PFSK-1 (cell line): Measurements from ENCODE around the gene ANKRD37.

ENCODE experiments used
- FOXP2 ChIP-seq: optimal IDR thresholded peaks from 2 replicates; pipeline ENCODE3; 2011; ENCODE audit warnings: borderline replicate concordance, control low read depth, inconsistent platforms; ENCODE audit not compliant: insufficient read depth; ENCODE audit errors: extremely low read length, extremely low read depth
- POLR2AphosphoS5 ChIP-seq: IDR thresholded peaks from 2 replicates; pipeline ENCODE4 v1.6.1; 2012; ENCODE audit warnings: low read depth, mild to moderate bottlenecking, control low read depth, low read length, moderate library complexity
- SIN3A ChIP-seq: IDR thresholded peaks from 2 replicates; pipeline ENCODE4 v1.6.1; 2012; ENCODE audit warnings: mild to moderate bottlenecking, low read length, moderate library complexity, borderline replicate concordance; ENCODE audit not compliant: insufficient read depth
- TAF1 ChIP-seq: IDR thresholded peaks from 2 replicates; pipeline ENCODE4 v1.6.1; 2012; ENCODE audit warnings: low read length, control low read depth, borderline replicate concordance; ENCODE audit not compliant: insufficient read depth
- TF ChIP-seq, protein P1 (sequence below), 2 experiments: IDR thresholded peaks; 2 replicates each; pipeline versions ENCODE4 v1.6.1 to v1.8.0; 2011 to 2012; ENCODE audit warnings: low read depth in 2 of 2, low read length in 2 of 2, control low read depth in 1 of 2, inconsistent platforms in 1 of 2, mild to moderate bottlenecking in 1 of 2, moderate library complexity in 1 of 2; ENCODE audit not compliant: insufficient read depth in 1 of 2

Gene ANKRD37

DNA sequence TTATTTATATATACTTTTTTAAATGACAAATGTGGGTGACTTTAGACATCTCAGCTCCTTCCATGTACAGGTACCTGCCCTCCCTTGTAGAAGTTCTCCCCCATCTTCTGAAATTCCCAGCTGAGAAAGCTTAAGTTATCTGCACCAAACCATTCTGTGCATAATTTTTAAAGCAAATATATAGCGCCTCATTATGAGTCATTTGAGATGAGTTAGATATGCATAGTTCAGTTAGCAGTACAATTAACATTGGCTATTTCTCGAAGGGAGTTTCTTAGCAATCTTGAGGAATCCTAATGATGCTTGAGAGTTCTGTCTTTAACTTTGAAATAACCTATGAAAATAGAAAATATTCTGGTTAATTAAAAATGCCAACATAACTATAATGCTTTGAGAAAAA lies 48.6 kb downstream of the ANKRD37 start:
- TF ChIP-seq POLR2AphosphoS5 (no peak), SIN3A (no peak), FOXP2 (no peak), TAF1 (no peak)
- TF ChIP-seq, protein P1, sequence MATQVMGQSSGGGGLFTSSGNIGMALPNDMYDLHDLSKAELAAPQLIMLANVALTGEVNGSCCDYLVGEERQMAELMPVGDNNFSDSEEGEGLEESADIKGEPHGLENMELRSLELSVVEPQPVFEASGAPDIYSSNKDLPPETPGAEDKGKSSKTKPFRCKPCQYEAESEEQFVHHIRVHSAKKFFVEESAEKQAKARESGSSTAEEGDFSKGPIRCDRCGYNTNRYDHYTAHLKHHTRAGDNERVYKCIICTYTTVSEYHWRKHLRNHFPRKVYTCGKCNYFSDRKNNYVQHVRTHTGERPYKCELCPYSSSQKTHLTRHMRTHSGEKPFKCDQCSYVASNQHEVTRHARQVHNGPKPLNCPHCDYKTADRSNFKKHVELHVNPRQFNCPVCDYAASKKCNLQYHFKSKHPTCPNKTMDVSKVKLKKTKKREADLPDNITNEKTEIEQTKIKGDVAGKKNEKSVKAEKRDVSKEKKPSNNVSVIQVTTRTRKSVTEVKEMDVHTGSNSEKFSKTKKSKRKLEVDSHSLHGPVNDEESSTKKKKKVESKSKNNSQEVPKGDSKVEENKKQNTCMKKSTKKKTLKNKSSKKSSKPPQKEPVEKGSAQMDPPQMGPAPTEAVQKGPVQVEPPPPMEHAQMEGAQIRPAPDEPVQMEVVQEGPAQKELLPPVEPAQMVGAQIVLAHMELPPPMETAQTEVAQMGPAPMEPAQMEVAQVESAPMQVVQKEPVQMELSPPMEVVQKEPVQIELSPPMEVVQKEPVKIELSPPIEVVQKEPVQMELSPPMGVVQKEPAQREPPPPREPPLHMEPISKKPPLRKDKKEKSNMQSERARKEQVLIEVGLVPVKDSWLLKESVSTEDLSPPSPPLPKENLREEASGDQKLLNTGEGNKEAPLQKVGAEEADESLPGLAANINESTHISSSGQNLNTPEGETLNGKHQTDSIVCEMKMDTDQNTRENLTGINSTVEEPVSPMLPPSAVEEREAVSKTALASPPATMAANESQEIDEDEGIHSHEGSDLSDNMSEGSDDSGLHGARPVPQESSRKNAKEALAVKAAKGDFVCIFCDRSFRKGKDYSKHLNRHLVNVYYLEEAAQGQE (IDR thresholded peaks at IDR 0.05; ENCODE audit: insufficient read depth in 1 of 2, low read depth in 2 of 2, low read length in 2 of 2), result no peak
